Kidney (tissue), 22 donors: ENCODE measurements around the gene ZNF493. TPM values are rescaled to one million over a fixed set of nuclear protein-coding genes. Genes with fewer than 3 reads are reported as not detected.
A peak's percentile ranks its signal among the peaks of the same experiment; 100 is the strongest.

Experiments
- DNase-seq, 5 donors: peaks; one replicate each; pipeline ENCODE4 v3.0.0-alpha.2; 2013 to 2020
- FAIRE-seq: peaks from 2 replicates; lab custom pipeline; 2012; peaks lifted over from hg19 to GRCh38; lab: Jason Lieb, UNC
- H3K27ac ChIP-seq, 2 donors: one replicate each; pipeline ENCODE4 v1.7.0; 2013; ENCODE audit warnings: low read depth in 2 of 2, low read length in 2 of 2, inconsistent platforms in 1 of 2
- H3K27me3 ChIP-seq: one replicate; pipeline ENCODE4 v1.7.1; 2013; ENCODE audit warnings: low read length, inconsistent platforms; ENCODE audit not compliant: control insufficient read depth, insufficient read depth
- H3K36me3 ChIP-seq, 3 donors: one replicate each; pipeline versions ENCODE4 v1.7.0 to v1.7.1; 2013; ENCODE audit warnings: low read length in 3 of 3, control low read depth in 1 of 3, inconsistent platforms in 1 of 3; ENCODE audit not compliant: insufficient read depth in 3 of 3, control insufficient read depth in 2 of 3
- H3K4me1 ChIP-seq, 3 donors: one replicate each; pipeline versions ENCODE4 v1.7.0 to v1.7.1; 2013; ENCODE audit warnings: low read length in 3 of 3, inconsistent platforms in 1 of 3, low read depth in 1 of 3; ENCODE audit not compliant: control insufficient read depth in 2 of 3, insufficient read depth in 2 of 3
- H3K4me3 ChIP-seq, 3 donors: one replicate each; pipeline versions ENCODE4 v1.7.0 to v1.8.1; 2013; ENCODE audit warnings: low read length in 3 of 3, control low read depth in 1 of 3, inconsistent platforms in 1 of 3
- H3K9ac ChIP-seq, 3 donors: one replicate each; pipeline versions ENCODE4 v1.7.0 to v1.7.1; 2013; ENCODE audit warnings: low read length in 3 of 3, control low read depth in 1 of 3, inconsistent platforms in 1 of 3
- H3K9me3 ChIP-seq, 3 donors: one replicate each; pipeline versions ENCODE4 v1.7.0 to v1.7.1; 2013; ENCODE audit warnings: low read length in 3 of 3, control low read depth in 1 of 3, inconsistent platforms in 1 of 3; ENCODE audit not compliant: control insufficient read depth in 2 of 3, insufficient read depth in 1 of 3
- intact Hi-C: fragments of 100-400 bp; cut with DNase I; formaldehyde crosslinking; loops from one replicate; pipeline ENCODE4 v1.11.1; 2022
- long read RNA-seq, 10 donors: library from polyadenylated mRNA in 1 of 10; unstranded in 1 of 10; transcript quantifications; one replicate each; pipeline ENCODE4 v2.0.0 and lab custom pipeline, GENCODE V29; 2021 to 2026
- polyA plus RNA-seq: library from polyadenylated mRNA; stranded (reverse); fragments of 350-450 nt; fragmentation: Illumina TruSeq; extraction: RNeasy Lipid Tissue Mini Kit (QIAGEN cat#74804); gene quantifications from one replicate; pipeline ENCODE4 v1.2.3, GENCODE V29; 2014; ENCODE audit warnings: low read depth, low replicate concordance; ENCODE audit not compliant: insufficient read depth
- total RNA-seq: library from RNA; stranded (reverse); fragmentation: NEBNext Ultra II Directional; extraction: Animal tissue kit (Norgen Biotek cat#: 25700); gene quantifications from one replicate; pipeline ENCODE4 v1.2.1, GENCODE V29; 2021
- TF ChIP-seq, protein P1 (sequence below): IDR thresholded peaks from 3 replicates; pipeline ENCODE4 v1.5.1; 2012; ENCODE audit warnings: mild to moderate bottlenecking, moderate library complexity, borderline replicate concordance; ENCODE audit not compliant: insufficient read depth; ENCODE audit errors: extremely low read depth
- donor health status: control.
- donor health status: control.
- donor health status: control.
- donor health status: control.
- donor health status: control.
- donor health status: DM: yes; HTN: yes; CAD: no.
- donor health status: Normal renal cell carcinoma (clear cell type).

ZNF493 gene
- 26.7 TPM for total RNA-seq
- 7.1 TPM for polyA plus RNA-seq
- long read RNA-seq, donor 1, full-length matches to known transcripts = 3 of 3 reads
- long read RNA-seq, donor 1, partial matches to known transcripts = 0 of 3 reads
- long read RNA-seq, donor 1, other reads (novel, unspliced or antisense) = 0 of 3 reads
- long read RNA-seq, donor 2, partial matches to known transcripts = 0 of 6 reads
- long read RNA-seq, donor 2, other reads (novel, unspliced or antisense) = 0 of 6 reads
- long read RNA-seq, donor 3, full-length matches to known transcripts = 6 of 6 reads
- long read RNA-seq, donor 3, partial matches to known transcripts = 0 of 6 reads
- long read RNA-seq, donor 3, other reads (novel, unspliced or antisense) = 0 of 6 reads
- long read RNA-seq, donor 4, full-length matches to known transcripts = 3 of 3 reads
- long read RNA-seq, donor 4, partial matches to known transcripts = 0 of 3 reads
- long read RNA-seq, donor 4, other reads (novel, unspliced or antisense) = 0 of 3 reads
- long read RNA-seq, donor 5 = 0 reads
- long read RNA-seq, donor 6, full-length matches to known transcripts = 4 of 4 reads
- long read RNA-seq, donor 6, partial matches to known transcripts = 0 of 4 reads
- long read RNA-seq, donor 6, other reads (novel, unspliced or antisense) = 0 of 4 reads
- long read RNA-seq, donor 7, partial matches to known transcripts = 0 of 5 reads
- long read RNA-seq, donor 7, other reads (novel, unspliced or antisense) = 3 of 5 reads
- long read RNA-seq, donor 8, partial matches to known transcripts = 0 of 1 reads
- long read RNA-seq, donor 8, other reads (novel, unspliced or antisense) = 0 of 1 reads
- long read RNA-seq, donor 9, full-length matches to known transcripts = 2 of 2 reads
- long read RNA-seq, donor 9, partial matches to known transcripts = 0 of 2 reads
- long read RNA-seq, donor 9, other reads (novel, unspliced or antisense) = 0 of 2 reads
- long read RNA-seq, donor 10, partial matches to known transcripts = 0 of 5 reads
- long read RNA-seq, donor 10, other reads (novel, unspliced or antisense) = 0 of 5 reads

DNA sequence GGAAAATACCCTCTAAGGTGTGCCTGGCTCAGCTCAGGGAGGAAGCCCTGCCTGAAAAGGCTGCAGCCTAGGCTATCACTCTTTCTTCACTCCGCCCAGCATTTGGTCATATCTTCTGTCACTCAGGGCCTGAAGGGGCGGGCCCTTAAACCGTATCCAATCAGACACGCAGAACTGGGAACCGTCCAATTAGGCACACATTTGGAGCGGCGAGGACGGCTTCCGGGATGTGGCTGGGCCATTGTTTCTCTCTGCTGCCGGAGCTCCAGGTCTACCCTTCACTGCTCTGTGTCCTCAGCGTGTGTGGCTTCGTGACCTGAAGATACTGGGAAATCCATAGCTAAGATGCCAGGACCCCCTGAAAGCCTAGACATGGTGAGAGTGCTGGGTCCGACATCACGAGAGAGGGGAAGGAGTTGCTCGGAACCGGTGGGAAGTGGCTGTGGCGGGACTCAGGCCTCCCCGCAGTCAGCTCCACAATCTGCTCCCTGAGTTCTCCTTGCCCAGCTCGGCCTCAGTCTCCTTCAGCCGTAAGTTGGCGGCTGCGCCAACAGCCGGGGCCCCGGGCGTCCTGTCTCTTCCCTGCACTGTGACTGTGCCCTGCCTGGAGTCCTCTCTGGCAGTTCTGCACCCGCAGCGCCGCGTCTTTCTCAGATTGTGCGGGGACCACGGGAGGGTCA is at the start of gene ZNF493:
Gene ZNF493 (plus strand): TSS at position 241 of the 680 bp plus-strand sequence. CDS start 105 bp downstream, at position 346.
- Histone ChIP-seq H3K27me3 (no peaks in the 10 kb centered on the region), H3K9ac (peak within 1 kb of the TSS; percentile 92 to 98 (median 94)), H3K4me3 (peak within 1 kb of the TSS; percentile 99 to 100 (median 100)), H3K27ac (peak within 1 kb of the TSS; percentile 88 to 92), H3K36me3 (peaks cover 0 to 2% (median 0%) of the 10 kb centered on the region in 3 donors), H3K4me1 (peaks cover 0 to 7% (median 4%) of the 10 kb centered on the region in 3 donors), H3K9me3 (no peaks in the 10 kb centered on the region)
- intact Hi-C loops = no loop called here
- DNase-seq (peak; percentile 95 to 99 (median 97)), FAIRE-seq (peak; percentile 99)
- TF ChIP-seq, protein P1, sequence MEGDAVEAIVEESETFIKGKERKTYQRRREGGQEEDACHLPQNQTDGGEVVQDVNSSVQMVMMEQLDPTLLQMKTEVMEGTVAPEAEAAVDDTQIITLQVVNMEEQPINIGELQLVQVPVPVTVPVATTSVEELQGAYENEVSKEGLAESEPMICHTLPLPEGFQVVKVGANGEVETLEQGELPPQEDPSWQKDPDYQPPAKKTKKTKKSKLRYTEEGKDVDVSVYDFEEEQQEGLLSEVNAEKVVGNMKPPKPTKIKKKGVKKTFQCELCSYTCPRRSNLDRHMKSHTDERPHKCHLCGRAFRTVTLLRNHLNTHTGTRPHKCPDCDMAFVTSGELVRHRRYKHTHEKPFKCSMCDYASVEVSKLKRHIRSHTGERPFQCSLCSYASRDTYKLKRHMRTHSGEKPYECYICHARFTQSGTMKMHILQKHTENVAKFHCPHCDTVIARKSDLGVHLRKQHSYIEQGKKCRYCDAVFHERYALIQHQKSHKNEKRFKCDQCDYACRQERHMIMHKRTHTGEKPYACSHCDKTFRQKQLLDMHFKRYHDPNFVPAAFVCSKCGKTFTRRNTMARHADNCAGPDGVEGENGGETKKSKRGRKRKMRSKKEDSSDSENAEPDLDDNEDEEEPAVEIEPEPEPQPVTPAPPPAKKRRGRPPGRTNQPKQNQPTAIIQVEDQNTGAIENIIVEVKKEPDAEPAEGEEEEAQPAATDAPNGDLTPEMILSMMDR = no peak

DNA sequence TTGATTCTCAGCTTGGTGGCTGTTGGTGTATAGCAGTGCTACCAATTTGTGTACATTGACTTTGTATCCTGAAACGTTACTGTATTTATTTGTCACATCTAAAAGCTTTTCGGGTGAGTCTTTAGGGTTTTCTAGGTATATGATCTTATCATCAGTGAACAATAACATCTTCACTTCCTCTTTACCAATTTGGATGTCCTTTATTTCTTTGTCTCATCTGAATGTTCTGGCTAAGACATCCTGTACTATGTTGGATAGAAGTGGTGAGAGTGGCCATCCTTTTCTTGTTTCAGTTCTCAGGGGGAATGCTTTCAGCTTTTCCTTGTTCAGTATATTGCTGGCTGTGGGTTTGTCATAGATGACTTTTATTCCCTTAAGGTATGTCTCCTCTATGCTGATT is 44.1 kb upstream of the ZNF493 start:
- DNase-seq (no peak), FAIRE-seq (no peak)
- no peaks in the 10 kb centered on the region for H3K27me3 ChIP-seq
- intact Hi-C loops = no loop called here
- H3K9ac ChIP-seq = no peak overlapping the region
- no peak overlapping the region for H3K4me3 ChIP-seq
- TF ChIP-seq, protein P1 = no peak
- H3K27ac ChIP-seq = no peak overlapping the region
- H3K36me3 ChIP-seq = no peaks in the 10 kb centered on the region
- H3K4me1 ChIP-seq = no peaks in the 10 kb centered on the region
- no peaks in the 10 kb centered on the region for H3K9me3 ChIP-seq

DNA sequence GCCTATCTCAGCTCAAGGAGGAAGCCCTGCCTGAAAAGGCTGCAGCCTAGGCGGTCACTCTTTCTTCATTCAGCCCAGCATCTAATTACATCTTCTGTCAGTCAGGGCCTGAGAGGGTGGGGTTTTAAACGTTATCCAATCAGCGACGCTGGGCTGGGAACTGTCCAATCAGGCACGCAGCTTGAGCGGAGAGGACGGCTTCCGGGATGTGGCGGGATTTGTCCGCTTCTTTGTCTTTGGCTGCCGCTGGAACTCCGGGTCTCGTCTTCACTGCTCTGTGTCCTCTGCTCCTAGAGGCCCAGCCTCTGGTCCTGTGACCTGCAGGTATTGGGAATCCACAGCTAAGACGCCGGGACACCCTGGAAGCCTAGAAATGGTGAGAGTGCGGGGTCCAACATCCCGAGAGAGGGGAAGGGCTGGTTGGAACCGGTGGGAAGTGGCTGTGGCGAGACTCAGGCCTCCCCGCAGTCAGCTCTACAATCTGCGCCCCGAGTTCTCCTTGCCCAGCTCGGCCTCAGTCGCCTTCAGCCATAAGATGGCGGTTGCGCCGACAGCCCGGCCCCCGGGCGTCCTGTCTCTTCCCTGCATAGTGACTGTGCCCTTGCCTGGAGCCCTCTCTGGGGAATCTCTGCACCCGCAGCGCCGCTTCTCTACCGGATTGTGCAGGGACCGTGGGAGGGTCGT is 38.0 kb upstream of the ZNF493 start, which contains the start of gene ZNF738:
Gene ZNF738 (plus strand): TSS at position 233 of the 684 bp plus-strand sequence. CDS start 141 bp downstream, at position 374.
- no peaks in the 10 kb centered on the region for H3K27me3 ChIP-seq
- peak; percentile 13 for FAIRE-seq
- peak within 1 kb of the TSS; percentile 55 to 82 (median 78) for H3K9ac ChIP-seq
- H3K4me1 ChIP-seq = no peaks in the 10 kb centered on the region
- DNase-seq = peak; percentile 96 to 99 (median 97)
- H3K4me3 ChIP-seq = peak within 1 kb of the TSS; percentile 87 to 93 (median 87)
- peak within 1 kb of the TSS in 1 of 2 donors; percentile 67 for H3K27ac ChIP-seq
- TF ChIP-seq, protein P1 = no peak
- H3K36me3 ChIP-seq = peaks cover 0 to 6% (median 0%) of the 10 kb centered on the region in 3 donors
- intact Hi-C loops = no loop called here
- H3K9me3 ChIP-seq = no peaks in the 10 kb centered on the region
